HFF-Myc (cell line): ENCODE data around the gene USP3.
"Not testable (repeated sequence)": the region's sequence is repeated elsewhere in the genome, so short reads cannot be mapped to it uniquely, and the experiment has no call there.

ENCODE experiments used
- DNase-seq: peaks from one replicate; pipeline ENCODE4 v3.0.0-alpha.2; 2011; ENCODE audit warnings: low read depth; ENCODE audit errors: extremely low read depth
- H3K4me3 ChIP-seq: replicated peaks from 2 replicates; pipeline ENCODE4 v1.5.1; 2011; ENCODE audit warnings: low read depth, mild to moderate bottlenecking, control low read depth, low read length
- TF ChIP-seq, protein P1 (sequence below): IDR thresholded peaks from 2 replicates; pipeline ENCODE4 v1.5.1; 2012; ENCODE audit warnings: mild to moderate bottlenecking, low read depth, low read length, control low read depth; ENCODE audit errors: missing control alignments

USP3 gene

DNA sequence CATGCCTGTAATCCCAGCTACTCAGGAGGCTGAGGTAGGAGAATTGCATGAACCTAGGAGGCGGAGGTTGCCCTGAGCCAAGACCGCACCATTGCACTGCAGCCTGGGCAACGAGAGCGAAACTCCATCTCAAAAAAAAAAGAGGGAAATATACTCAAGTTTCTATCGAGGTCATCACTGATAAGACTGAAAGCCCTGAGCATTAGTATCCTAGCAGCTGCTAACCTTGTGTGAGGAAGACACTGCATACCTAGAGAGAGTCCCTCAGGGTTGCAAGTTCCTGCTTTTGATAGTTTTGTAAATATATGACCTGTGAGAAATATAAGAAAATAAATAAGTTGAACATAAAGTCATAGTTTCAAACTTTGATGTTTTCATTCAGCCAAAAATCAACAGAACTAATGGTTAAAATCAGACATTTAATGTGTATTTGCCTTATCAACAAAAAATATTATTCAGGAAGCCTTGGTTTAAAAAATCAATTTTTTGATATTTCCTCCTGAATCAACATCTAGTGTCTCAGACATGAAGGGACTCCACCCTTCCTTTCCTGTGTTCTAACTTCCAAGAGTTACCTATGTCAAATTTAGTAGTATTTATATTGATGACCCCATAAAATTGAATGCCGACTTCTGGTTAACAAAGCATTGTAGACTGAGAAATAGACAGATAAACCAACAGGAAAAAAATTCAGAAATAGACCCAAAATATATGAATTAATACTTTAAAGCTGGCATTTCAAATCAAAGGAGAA lies 19.8 kb upstream of the USP3 start:
- no peak for DNase-seq
- no peak overlapping the region for H3K4me3 ChIP-seq
- TF ChIP-seq, protein P1, sequence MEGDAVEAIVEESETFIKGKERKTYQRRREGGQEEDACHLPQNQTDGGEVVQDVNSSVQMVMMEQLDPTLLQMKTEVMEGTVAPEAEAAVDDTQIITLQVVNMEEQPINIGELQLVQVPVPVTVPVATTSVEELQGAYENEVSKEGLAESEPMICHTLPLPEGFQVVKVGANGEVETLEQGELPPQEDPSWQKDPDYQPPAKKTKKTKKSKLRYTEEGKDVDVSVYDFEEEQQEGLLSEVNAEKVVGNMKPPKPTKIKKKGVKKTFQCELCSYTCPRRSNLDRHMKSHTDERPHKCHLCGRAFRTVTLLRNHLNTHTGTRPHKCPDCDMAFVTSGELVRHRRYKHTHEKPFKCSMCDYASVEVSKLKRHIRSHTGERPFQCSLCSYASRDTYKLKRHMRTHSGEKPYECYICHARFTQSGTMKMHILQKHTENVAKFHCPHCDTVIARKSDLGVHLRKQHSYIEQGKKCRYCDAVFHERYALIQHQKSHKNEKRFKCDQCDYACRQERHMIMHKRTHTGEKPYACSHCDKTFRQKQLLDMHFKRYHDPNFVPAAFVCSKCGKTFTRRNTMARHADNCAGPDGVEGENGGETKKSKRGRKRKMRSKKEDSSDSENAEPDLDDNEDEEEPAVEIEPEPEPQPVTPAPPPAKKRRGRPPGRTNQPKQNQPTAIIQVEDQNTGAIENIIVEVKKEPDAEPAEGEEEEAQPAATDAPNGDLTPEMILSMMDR, result no peak

DNA sequence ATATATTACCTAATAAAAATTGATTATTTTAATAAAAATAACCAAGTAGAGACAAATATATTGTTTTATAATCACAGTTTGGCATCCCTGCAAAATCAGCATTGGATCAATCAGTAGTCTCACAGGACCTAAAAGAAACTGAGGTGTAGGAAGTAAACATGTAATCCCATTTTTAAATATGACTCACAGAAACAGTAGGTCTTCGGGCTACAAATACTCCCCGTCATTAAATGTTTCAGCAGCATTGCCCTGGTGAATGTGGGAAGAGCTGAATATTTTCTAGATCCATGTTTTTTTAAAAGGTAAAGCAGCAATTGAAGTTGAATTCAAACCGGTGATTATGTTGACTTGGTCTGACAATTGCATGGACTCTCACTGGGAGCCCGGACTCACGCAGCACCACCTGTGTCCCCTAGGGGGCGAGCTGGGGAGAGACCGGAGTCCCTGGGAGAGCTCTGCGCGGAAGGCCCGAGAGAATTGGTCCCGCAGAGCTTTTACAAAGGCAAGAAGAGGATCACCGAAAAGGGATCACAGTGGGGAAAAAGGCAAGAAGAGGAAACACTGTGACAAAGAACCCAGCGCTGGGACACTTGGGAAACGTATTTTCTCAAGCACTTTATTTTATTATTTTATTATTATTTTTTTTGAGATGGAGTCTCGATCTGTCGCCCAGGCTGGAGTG lies 17.2 kb upstream of the USP3 start:
- H3K4me3 ChIP-seq, result no peak overlapping the region
- TF ChIP-seq, protein P1, result peak; percentile 98
- DNase-seq, result no peak

DNA sequence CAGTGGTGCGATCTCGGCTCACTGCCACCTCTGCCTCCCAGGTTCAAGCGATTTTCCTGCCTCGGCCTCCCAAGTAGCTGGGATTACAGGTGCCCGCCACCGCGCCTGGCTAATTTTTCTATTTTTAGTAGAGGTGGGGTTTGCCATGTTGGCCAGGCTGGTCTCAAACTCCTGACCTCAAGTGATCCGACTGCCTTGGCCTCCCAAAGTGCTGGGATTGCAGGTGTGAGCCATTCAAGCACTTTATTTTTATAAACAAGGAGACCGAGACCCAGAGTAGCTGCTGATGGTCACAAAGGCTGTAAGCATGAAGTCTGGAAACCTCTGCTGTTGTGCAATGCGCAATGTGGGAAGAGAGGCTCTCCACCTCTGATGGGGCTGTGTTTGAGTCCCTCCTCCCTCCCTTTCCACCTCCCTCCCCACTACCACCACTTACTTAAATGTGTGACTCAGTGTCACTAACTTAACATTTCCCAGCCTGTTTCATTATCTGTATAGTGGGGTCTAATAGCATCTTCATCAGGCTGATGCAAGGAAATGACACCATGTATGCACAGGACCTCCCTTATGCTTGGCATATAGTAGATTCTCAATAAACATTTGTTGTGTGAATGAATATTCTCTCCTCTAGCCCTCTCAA lies 16.5 kb upstream of the USP3 start:
- not testable (repeated sequence) for H3K4me3 ChIP-seq

DNA sequence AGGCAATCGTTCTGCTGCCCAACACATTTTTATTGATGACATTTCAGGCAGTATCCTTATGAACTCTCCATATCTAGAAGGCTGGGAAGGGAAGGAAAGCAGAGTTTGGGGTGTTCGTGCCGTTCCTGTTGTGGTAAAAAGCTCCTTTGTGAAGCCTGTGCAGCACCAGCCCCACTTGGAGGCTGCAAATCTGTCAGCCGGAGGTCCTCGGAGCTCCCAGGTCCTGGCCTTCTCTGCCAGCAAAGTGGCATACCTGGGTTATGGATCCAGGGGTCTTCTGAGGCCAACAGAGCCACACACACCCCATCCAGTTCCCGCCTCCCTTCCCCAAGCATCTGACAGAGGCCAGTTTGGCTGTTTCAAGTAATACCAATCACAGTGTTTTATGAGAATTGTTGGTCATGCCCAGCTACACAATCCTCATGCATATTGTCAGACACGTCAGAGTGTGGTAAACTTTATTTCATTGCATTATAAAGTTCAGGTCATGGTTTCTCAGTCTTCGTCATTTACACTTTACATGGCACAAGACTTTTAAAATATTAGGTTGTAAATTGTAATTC lies 15.9 kb upstream of the USP3 start:
- DNase-seq, result no peak
- TF ChIP-seq, protein P1, result no peak
- no peak overlapping the region for H3K4me3 ChIP-seq

More for the DNA sequence above, 16.5 kb upstream of the USP3 start:
- DNase-seq, result not testable (repeated sequence)

DNA sequence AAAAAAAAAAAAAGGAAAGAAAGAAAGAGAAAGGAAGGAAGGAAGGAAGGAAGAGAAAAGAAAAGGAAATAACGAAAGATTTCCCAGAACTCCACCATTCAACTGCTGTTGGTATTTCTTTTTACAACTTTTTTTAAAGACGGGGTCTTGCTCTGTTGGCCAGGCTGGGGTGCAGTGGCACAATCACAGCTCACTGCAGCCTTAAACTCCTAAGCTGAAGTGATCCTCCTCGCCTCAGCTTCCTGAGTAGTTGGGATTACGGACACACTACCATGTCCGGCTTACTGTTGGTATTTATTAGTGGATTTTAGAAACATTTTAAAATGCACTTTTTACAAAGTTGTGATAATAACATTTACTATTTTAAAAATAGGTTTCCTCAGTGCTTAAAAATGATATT lies 15.0 kb upstream of the USP3 start:
- no peak overlapping the region for H3K4me3 ChIP-seq
- no peak for DNase-seq
- TF ChIP-seq, protein P1, result no peak

DNA sequence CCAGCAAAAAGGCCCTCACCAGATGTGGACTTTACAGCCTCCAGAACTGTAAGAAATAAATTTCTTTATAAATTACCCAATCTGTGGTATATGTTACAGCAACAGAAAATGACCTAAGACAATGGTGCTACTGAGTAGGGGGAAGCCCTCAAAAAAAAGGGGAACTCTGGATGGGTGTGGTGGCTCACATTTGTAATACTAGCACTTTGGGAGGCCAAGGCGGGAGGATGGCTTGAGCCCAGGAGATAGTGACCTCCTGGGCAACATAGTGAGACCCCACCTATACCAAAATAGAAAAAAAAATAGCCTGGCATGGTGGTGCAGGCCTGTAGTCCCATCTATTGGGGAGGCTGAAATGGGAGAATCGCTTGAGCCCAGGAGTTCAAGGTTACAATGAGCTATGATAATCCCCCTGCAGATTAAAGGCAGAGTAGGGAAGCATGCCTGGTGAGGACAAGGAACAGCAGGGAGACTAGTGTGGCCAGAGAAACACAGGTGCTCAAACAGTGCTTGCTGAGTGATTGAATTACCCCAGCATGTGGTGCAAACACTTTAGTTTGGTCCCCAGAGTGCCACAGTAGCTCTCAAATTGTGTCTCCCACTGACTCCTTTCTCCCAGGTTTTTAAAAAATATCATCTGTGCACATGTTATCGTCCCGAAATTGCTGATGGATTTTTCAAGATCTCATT lies 13.9 kb upstream of the USP3 start:
- DNase-seq, result no peak
- no peak overlapping the region for H3K4me3 ChIP-seq
- TF ChIP-seq, protein P1, result no peak
